ENCODE data around the gene FRY.

The FRY gene

DNA sequence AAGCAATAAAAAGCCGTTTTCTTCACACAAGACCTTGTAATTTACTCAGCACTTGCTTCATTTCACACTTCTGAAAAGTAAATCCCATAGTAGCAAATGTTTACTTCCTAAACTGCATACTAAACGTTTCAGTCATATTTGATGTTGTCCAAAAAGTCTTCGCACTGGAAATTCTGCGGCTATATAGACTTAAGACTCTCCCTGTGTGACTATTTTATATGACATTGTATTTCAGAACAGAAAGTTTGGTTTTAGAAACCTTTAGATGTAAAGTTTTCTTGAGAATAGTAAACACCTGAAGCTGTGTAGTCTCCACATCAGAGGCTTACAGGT lies 254.0 kb downstream of the FRY start:
- no peaks in the 10 kb centered on the region for H3K27me3 ChIP-seq (ENCODE audit: control insufficient read depth, insufficient read depth, low read length)
- no peaks in the 10 kb centered on the region for H3K36me3 ChIP-seq (ENCODE audit: control insufficient read depth, insufficient read depth, low read length)
- no peaks in the 10 kb centered on the region for H3K9me3 ChIP-seq (ENCODE audit: control insufficient read depth, low read length)
- peak overlapping the region; percentile 33 for H3K27ac ChIP-seq
- peaks cover 4% of the 10 kb centered on the region for H3K4me1 ChIP-seq
- H3K4me2 ChIP-seq (ENCODE audit: low read length): peak overlapping the region; percentile 54
- H3K9ac ChIP-seq: no peak overlapping the region
- H3K4me3 ChIP-seq (ENCODE audit: low read depth, low read length): no peak overlapping the region
- no peak overlapping the region for H2AFZ ChIP-seq
- TF ChIP-seq CTCF (IDR thresholded peaks at IDR 0.05): no peak
- H3K79me2 ChIP-seq: no peaks in the 10 kb centered on the region

GRCh38 chr13:32297206-32297605 lies 265.6 kb downstream of the FRY start:
- no peaks in the 10 kb centered on the region for H3K36me3 ChIP-seq (ENCODE audit: control insufficient read depth, insufficient read depth, low read length)
- no peaks in the 10 kb centered on the region for H3K27me3 ChIP-seq (ENCODE audit: control insufficient read depth, insufficient read depth, low read length)
- H3K9ac ChIP-seq: no peak overlapping the region
- no peak for TF ChIP-seq CTCF (IDR thresholded peaks at IDR 0.05)
- no peak overlapping the region for H3K27ac ChIP-seq
- no peaks in the 10 kb centered on the region for H3K4me1 ChIP-seq
- H3K79me2 ChIP-seq: no peaks in the 10 kb centered on the region
- no peaks in the 10 kb centered on the region for H3K9me3 ChIP-seq (ENCODE audit: control insufficient read depth, low read length)
- no peak overlapping the region for H3K4me3 ChIP-seq (ENCODE audit: low read depth, low read length)
- H3K4me2 ChIP-seq (ENCODE audit: low read length): no peak overlapping the region
- H2AFZ ChIP-seq: no peak overlapping the region

DNA sequence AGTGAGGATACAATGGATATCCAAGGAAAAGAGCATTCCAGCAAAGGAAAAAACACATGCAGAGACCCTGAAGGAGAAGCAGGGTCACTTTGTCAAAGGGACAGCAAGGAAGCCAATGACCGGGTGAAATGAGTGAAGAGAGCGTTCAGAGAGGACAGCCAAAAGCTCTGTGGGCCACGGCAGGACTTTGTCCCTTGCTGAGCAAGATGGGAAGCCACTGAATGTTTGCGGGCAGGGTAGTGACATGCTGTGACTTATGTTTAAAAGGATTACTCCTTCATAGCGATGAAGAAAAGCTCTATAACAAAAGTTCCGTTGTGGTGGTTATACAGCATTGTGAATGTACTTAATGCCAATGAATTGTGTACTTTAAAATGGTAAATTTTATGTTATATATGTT lies 267.1 kb downstream of the FRY start:
- no peaks in the 10 kb centered on the region for H3K36me3 ChIP-seq (ENCODE audit: control insufficient read depth, insufficient read depth, low read length)
- H3K9ac ChIP-seq: no peak overlapping the region
- no peaks in the 10 kb centered on the region for H3K27me3 ChIP-seq (ENCODE audit: control insufficient read depth, insufficient read depth, low read length)
- no peak overlapping the region for H3K4me3 ChIP-seq (ENCODE audit: low read depth, low read length)
- H3K79me2 ChIP-seq: no peaks in the 10 kb centered on the region
- H3K4me2 ChIP-seq (ENCODE audit: low read length): no peak overlapping the region
- H3K9me3 ChIP-seq (ENCODE audit: control insufficient read depth, low read length): no peaks in the 10 kb centered on the region
- H3K4me1 ChIP-seq: no peaks in the 10 kb centered on the region
- TF ChIP-seq CTCF (IDR thresholded peaks at IDR 0.05): no peak
- H2AFZ ChIP-seq: no peak overlapping the region
- no peak overlapping the region for H3K27ac ChIP-seq

- Histone ChIP-seq H3K27ac (no peak overlapping the region), H3K9ac (no peak overlapping the region), H3K27me3 (ENCODE audit: control insufficient read depth, insufficient read depth, low read length) (no peaks in the 10 kb centered on the region), H3K4me1 (no peaks in the 10 kb centered on the region), H3K4me3 (ENCODE audit: low read depth, low read length) (no peak overlapping the region), H3K36me3 (ENCODE audit: control insufficient read depth, insufficient read depth, low read length) (no peaks in the 10 kb centered on the region), H3K79me2 (no peaks in the 10 kb centered on the region), H2AFZ (no peak overlapping the region), H3K4me2 (ENCODE audit: low read length) (no peak overlapping the region), H3K9me3 (ENCODE audit: control insufficient read depth, low read length) (no peaks in the 10 kb centered on the region)
- no peak for TF ChIP-seq CTCF (IDR thresholded peaks at IDR 0.05)
These were observed 268.3 kb downstream of the FRY start for GRCh38 chr13:32299893-32300292.

DNA sequence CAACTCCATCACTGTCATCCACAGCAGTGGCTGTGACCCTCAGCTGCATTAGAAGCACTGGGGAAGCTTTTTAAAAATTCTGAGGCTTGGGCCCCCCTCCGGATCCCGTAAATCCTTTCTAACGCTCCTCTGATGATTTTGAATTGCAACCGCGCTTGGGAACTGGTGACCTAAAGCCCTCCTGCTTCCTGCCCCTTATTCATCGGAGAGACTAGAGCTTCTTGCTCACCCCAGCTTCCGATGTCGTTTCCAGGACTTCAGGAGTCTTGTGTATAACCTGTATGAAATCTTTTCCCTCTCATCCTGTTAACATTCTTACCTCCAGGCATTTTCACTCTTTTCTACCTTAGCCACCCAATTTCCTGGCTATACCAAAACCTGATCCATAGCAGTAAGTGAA lies 268.8 kb downstream of the FRY start:
- Histone ChIP-seq H3K27me3 (ENCODE audit: control insufficient read depth, insufficient read depth, low read length) (no peaks in the 10 kb centered on the region), H3K36me3 (ENCODE audit: control insufficient read depth, insufficient read depth, low read length) (no peaks in the 10 kb centered on the region), H3K9me3 (ENCODE audit: control insufficient read depth, low read length) (no peaks in the 10 kb centered on the region), H3K27ac (no peak overlapping the region), H3K9ac (no peak overlapping the region), H3K4me3 (ENCODE audit: low read depth, low read length) (no peak overlapping the region), H3K79me2 (no peaks in the 10 kb centered on the region), H3K4me2 (ENCODE audit: low read length) (no peak overlapping the region), H3K4me1 (no peaks in the 10 kb centered on the region), H2AFZ (no peak overlapping the region)
- no peak for TF ChIP-seq CTCF (IDR thresholded peaks at IDR 0.05)

Data from parathyroid adenoma (tissue), 2 donors.